GM19025 (cell line): ENCODE measurements around the gene PLEKHA5.

Experiments
- ATAC-seq: cut with Tn5 transposase; IDR thresholded peaks from one replicate; pipeline ENCODE4 v1.9.1; 2021; ENCODE audit warnings: mild to moderate bottlenecking, low read depth, moderate library complexity; ENCODE audit not compliant: unreplicated experiment

The PLEKHA5 gene

GRCh38 chr12:19423166-19423930 lies 293.8 kb downstream of the PLEKHA5 start:
- no peak for ATAC-seq
